ENCODE data around the gene MITF.

MITF gene

GRCh38 chr3:69725994-69726571, 13.2 kb upstream of the MITF start:
- in situ Hi-C loops (cut with MboI; ENCODE audit: low sequenced_read_pairs): no loop called here

GRCh38 chr3:69729147-69729919, 9.9 kb upstream of the MITF start:
- in situ Hi-C loops (cut with MboI; ENCODE audit: low sequenced_read_pairs): no loop called here

- in situ Hi-C loops (cut with MboI; ENCODE audit: low sequenced_read_pairs): no loop called here
Observed at GRCh38 chr3:69731080-69731479, 8.2 kb upstream of the MITF start.

GRCh38 chr3:69735893-69736292, 3.4 kb upstream of the MITF start:
- in situ Hi-C loops (cut with MboI; ENCODE audit: low sequenced_read_pairs): no loop called here

GRCh38 chr3:69737392-69737791, 1.9 kb upstream of the MITF start:
- in situ Hi-C loops (cut with MboI; ENCODE audit: low sequenced_read_pairs): no loop called here

GRCh38 chr3:69738315-69738714, 949 bp upstream of the MITF start:
- in situ Hi-C loops (cut with MboI; ENCODE audit: low sequenced_read_pairs): no loop called here

GRCh38 chr3:69738859-69739203, 433 bp upstream of the MITF start:
- in situ Hi-C loops (cut with MboI; ENCODE audit: low sequenced_read_pairs): no loop called here

- in situ Hi-C loops (cut with MboI; ENCODE audit: low sequenced_read_pairs): no loop called here
Observed at GRCh38 chr3:69740103-69741021, 1.1 kb downstream of the MITF start.

- in situ Hi-C loops (cut with MboI; ENCODE audit: low sequenced_read_pairs): no loop called here
Observed at GRCh38 chr3:69741032-69741767, 1.9 kb downstream of the MITF start.

GRCh38 chr3:69742391-69742790, 3.1 kb downstream of the MITF start:
- in situ Hi-C loops (cut with MboI; ENCODE audit: low sequenced_read_pairs): no loop called here

- in situ Hi-C loops (cut with MboI; ENCODE audit: low sequenced_read_pairs): no loop called here
Observed at GRCh38 chr3:69743975-69744906, 5.0 kb downstream of the MITF start.

- in situ Hi-C loops (cut with MboI; ENCODE audit: low sequenced_read_pairs): no loop called here
Observed at GRCh38 chr3:69745505-69745904, 6.2 kb downstream of the MITF start.

GRCh38 chr3:69746119-69746518, 6.9 kb downstream of the MITF start:
- in situ Hi-C loops (cut with MboI; ENCODE audit: low sequenced_read_pairs): no loop called here

- in situ Hi-C loops (cut with MboI; ENCODE audit: low sequenced_read_pairs): no loop called here
Observed at GRCh38 chr3:69747511-69748258, 8.4 kb downstream of the MITF start.

- in situ Hi-C loops (cut with MboI; ENCODE audit: low sequenced_read_pairs): no loop called here
Observed at GRCh38 chr3:69748503-69748902, 9.2 kb downstream of the MITF start.

- in situ Hi-C loops (cut with MboI; ENCODE audit: low sequenced_read_pairs): no loop called here
Observed at GRCh38 chr3:69749461-69749860, 10.2 kb downstream of the MITF start.

GRCh38 chr3:69750549-69750948, 11.3 kb downstream of the MITF start:
- in situ Hi-C loops (cut with MboI; ENCODE audit: low sequenced_read_pairs): no loop called here

- in situ Hi-C loops (cut with MboI; ENCODE audit: low sequenced_read_pairs): no loop called here
Observed at GRCh38 chr3:69751074-69751476, 11.8 kb downstream of the MITF start.

GRCh38 chr3:69752241-69752640, 13.0 kb downstream of the MITF start:
- in situ Hi-C loops (cut with MboI; ENCODE audit: low sequenced_read_pairs): no loop called here
